ENCODE measurements around the gene CDHR1.

Gene CDHR1

DNA sequence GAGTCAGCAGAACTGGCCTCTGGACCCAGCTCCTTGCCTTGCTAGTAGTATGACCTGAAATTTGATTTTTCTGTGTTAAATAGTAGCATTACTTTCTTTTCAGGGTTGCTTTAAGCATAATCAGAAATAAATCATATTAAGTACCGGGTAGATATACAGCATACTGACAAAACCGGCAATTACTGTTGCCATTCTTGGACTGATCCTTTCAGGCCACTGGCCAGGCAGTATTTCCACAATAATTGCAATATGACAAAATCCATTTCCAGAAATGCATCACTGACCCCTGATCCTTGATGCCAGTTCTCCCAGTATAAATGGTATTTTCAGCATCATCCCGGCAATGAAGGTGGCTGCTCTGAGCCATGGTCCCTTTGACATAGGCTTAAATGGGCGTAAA lies 40.1 kb downstream of the CDHR1 start:
- no peak for DNase-seq

DNA sequence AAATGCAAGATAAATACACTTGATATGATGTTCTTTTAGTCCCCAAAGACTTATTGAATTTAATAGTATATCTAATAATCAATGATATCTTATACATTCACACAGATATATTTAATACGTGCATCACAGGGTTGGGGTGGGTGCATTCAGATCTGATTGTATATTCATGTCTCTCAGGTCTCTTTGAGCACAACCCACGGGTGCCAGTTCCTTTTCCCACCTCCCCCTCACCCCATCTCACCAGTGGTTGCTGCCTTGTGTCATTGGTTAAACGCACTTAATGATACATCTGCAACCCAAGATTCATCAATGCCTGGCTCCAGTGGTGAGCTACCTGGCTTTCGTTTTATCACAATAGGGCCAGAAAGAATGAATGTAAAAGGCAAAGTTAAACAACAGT lies 40.8 kb downstream of the CDHR1 start:
- no peak for DNase-seq

DNA sequence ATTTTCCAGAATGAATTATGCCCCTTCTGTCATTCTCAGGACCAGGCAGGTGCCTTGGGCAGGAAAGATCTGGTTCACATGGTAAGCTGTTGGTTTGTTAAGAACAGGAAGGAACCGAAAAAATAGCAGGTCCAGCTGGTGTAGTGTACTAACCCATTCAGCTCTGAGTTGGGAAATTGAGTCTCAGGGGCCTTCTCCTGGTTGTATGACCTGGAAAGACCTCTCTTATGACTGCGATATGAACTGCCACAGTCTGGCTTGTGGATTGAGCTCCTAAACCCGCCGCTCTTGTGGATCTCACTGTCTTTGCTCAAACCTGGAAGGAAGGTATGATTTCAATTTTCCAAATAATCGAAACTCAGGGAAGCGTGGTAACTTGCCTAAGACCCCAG lies 42.5 kb downstream of the CDHR1 start:
- no peak for DNase-seq

DNA sequence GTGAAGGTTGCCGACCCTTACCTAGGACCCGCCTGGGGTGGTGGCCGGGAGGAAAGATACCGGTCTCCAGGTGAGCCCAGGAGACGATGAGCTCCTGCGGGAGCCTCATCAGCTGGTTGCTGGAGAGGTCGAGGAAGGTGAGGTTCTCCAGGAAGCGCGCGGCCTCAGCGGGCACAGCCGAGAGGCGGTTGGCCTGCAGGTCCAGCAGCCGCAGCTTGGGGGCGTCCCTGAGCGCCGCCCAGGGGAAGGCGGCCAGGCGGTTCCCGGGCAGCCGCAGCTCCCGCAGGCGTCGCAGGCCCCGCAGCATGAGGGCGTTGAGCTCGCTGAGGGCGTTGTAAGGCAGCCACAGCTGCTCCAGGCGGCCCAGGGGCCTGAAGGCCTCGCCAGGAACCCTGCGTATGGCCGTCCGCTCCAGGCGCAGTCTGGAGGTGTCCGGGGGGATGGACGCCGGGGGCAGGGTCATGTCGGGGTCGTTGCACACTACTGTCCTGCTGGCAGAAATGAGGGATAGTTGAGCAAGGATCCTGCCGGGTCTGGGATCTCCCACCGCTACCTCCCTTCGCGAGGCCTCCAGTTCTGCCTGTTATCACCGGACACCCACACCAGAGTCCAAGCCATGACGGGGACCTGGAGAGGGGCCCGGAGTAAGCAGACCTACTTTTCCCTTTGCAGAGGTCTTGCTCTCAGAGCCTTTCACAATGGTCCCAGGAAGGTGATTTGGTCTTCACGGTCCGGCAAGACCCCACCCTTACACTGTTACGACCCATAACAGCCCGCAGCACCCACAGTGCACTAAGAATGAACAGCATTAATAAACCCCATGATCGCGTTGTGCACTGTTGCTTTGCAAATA lies 43.1 kb downstream of the CDHR1 start:
- no peak for DNase-seq

DNA sequence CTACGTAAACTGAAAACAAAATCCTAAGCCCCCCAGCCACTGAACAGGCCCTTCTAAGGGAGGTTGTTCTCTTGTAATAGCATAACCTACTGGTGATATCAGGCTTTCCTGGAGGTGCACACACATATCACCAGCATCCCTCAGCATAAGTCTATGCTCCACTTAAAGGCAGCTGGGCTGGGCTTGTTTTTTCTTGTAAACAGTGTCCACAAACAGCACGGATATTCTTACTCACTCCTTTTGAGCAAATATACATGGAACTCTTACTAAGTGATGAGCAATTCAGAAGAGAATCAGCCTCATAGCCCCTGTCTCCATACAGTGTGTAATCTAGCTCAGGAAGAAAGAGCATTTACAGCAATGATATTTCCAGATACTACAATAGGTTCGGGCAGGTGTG lies 44.6 kb downstream of the CDHR1 start:
- no peak for DNase-seq

DNA sequence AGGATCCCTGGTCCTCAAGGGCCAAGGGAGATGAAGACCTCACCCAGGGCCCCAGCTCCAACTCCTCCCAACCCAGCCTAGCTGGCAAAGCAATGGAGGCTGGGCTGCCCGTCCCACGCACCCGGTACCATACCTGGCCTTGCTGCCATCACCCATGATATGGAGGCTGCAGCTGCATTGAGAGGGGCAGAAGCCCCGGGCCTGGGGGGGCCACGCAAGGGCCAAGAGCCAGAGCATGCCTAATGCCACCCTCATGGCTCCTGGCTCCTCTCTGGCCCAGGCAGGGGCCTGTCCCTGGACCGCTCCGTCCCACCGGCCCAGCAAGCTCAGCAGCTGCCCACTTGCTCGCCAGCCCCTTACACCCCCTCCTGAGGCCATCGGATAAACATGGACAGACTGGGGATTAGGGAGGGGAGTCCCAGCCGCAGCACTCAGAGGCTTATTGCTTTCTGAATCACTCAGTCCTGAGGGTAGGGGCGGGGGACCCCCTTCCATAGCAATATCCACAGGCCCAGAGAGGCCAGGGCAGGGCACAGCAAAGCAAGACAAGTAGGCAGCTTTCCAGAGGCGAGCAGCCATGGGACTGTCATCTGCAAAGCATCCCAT lies 47.0 kb downstream of the CDHR1 start, which contains the start of gene LRIT1:
Gene LRIT1, minus strand, starts transcription at position 362 of the 606 bp plus-strand sequence. Its CDS starts 107 bp downstream, at position 255.
- no peak for DNase-seq

DNA sequence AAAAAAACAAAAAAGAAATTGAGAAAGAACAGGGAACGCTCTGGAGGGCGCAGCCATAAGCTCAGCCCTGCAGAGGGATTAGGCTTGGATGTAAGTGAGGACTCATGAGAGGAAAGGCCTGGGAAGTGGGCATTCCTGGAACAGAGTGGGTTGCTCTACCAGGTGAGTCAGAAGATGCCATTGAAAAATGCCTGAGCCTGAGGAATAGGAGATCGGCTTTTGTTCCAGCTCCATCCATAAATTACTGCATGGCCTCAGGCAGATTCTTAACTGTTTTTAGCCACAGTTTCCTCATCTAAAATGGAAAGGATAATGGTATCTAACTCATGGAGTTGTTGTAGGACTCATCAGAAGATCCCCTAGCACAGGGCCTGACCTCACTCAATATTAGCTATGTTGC lies 49.4 kb downstream of the CDHR1 start:
- no peak for DNase-seq

DNA sequence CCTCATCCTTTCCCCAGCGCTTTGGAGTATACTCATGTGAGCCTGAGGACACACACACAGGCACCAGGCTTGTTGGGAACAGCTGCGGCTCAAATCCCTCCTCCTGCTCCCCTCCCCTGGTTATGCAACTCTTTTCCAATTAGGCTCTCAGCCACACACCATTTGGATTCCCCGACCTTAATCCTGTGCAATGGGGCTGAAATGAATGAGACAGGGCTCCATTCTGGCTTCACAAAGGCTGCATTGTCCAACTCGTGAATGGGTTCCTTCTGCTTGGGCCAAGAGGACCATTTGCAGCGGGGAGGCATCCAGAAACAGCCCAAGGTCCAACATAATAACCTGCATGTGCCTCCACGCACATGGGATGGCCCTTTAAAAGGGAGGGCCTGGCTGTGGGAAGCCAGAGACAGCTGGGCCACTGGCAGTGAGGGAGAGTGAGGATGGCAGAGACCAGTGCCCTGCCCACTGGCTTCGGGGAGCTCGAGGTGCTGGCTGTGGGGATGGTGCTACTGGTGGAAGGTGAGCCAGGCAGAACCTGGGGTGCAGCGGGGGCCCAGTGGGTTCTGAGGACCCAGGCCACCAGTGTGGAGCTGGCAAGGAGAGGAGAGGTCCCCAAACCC lies 50.4 kb downstream of the CDHR1 start, which contains the start of gene RGR:
Gene RGR, plus strand, starts transcription at position 403 of the 620 bp plus-strand sequence. Its CDS starts 38 bp downstream, at position 441.
- DNase-seq = no peak

DNA sequence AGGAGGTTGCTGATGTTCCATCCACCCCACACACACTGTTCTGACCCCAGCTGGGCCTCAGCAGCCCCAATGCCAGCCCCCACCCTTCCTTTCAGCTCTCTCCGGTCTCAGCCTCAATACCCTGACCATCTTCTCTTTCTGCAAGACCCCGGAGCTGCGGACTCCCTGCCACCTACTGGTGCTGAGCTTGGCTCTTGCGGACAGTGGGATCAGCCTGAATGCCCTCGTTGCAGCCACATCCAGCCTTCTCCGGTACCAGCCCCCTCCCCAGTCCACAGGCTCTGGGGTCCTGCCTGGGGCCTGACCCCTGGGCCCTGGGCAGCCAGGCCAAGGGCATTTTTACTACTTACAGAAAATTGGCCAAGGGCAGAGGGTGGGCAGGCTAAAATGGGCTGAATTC lies 53.2 kb downstream of the CDHR1 start:
- no peak for DNase-seq

DNA sequence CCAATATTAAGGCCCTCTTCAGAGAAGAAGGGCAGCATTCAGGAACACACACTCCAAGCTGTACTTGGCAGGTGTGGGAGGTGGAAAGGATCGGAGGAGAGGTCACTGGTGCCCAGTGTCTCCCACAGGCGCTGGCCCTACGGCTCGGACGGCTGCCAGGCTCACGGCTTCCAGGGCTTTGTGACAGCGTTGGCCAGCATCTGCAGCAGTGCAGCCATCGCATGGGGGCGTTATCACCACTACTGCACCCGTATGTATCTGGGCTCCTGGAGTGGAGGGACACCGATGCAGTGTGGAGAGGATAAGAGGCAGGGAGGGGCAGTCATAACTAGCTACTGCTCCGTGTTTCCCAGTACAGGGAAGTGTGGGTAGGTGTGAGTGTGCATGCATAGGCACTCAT lies 54.5 kb downstream of the CDHR1 start:
- DNase-seq = no peak

DNA sequence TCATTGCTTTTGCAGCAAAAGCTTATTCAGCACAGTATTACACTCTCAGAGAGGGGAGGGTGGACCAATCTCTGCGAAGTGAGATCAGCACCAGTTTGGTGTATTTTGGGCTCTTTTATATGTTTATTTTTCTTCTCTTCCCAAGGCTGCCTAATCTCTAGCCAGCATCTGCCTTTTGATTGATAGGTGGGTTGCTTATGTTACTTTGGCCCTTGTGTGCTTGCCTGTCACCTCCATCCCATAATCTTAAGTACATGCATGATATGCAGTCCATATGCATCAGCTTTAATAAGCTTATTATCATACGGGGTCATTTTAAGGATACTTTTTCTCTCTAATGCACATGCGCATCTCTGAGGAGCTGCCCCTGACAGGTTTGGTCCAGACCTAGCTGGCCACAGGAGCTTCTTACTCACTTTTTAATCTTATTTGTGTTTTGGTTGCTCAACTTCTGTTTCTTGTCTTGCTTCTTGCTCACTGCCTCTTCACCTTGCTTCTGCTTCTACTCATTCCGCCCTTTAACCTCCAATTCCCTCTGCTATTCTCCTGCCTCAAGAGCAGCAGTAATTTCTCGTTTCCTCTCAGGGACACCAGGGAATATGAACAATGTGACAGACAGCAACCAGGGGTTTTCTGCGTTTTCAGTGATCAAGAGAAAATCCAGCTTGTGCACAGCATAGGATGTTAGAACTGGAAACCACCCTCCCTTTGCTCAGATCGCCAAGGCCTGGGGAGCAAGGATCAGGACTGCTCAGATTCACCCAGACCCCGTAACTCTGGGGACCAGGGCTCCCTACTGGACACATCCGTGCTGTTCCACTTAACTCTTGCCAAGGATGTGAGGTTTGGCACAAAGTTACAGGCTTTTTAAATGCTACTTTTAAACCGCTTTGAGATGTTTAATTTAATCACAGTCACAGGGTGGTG lies 60.5 kb downstream of the CDHR1 start:
- no peak for DNase-seq

DNA sequence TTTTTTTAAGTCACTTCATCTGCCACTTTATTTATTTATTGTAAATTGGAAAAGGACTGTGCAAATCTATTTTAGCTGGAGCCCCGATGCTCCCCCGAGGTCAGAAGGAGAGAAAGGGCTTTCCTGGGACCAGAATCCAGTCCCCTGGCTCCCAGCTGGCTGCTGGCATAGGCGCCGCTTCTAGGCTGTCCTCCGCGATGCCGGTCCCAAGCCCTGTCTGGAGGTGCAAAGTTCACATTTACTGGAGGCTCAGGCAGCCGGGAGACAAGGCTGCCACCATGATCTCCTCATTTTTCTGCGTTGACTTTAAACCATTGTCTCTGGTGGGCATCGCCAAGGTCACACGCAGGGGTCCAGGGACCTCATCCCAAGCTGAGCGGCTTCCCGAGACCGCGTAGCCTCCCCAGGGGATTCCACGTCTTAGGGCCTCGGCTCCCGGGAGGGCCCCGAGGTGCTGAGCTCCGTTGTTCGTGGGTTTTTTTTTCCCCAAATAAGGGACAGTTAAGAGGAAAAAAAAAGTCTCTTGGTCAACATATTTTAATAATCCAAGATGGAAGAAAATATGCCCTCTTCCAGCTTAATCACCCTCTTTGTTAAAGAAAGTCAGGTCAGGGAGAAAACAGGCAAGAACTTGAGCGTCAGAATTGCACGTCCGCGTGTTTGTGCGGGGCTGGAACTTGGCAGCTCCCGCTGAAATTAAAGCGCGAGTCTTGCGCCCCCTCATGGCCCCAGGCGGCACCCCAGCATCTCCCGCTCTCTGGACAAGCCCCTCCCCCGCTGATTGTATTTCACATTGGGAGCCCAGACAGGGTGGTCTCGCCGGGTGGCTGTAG lies 62.4 kb downstream of the CDHR1 start:
- peak; percentile 29 for DNase-seq

DNA sequence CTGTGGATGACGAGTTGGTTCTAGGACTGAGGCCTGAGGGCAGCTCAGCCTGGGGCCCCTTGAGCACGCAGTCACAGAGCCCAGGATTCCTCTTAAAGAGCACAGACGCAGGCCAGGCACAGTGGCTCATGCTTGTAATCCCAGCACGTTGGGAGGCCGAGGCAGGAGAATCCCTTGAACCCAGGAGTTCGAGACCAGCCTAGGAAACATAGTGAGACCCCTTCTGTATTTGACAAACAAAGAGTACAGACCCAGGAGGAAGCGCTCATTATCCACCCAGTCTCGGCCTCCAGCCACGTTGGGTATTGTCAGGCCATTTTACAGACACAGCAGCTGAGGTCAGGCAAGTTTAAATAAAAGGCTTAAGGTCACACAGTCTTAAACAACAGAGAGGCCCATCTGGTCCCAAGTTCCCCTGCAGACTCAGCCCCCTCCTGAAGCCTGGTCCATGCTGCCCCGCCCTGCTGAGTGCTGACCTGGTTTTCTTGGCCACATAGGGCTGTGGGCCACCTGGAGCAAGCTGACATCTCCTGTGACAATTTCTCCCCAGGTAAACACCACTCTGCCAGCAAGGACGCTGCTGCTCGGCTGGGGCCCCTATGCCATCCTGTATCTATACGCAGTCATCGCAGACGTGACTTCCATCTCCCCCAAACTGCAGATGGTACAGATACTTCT lies 63.1 kb downstream of the CDHR1 start:
- DNase-seq = no peak

DNA sequence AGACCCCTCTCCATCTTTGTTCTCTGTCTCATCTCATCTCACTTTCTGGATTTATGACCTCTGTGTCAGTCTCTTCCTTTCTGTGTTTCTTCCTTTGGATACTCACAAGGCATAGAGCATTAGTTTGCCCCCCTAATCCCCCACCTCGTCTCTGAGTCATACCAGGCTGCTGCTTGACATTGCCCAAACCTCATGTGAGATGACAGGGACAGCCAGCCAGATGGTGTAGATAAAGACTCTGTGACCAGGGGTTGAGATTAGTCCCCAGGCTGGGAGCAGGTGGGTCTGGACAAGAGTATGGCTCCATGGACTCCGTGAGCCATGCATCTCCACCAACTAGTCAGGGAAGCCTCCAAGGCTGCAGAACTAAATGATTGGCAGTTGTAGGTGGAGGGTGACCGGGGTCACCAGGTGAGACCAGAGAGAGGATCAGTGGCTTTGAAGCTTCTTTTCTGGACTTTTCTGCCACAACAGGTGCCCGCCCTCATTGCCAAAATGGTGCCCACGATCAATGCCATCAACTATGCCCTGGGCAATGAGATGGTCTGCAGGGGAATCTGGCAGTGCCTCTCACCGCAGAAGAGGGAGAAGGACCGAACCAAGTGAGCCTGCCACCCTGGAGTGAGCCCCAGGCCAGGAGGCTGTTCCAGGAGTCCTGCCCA lies 63.8 kb downstream of the CDHR1 start:
- no peak for DNase-seq

DNA sequence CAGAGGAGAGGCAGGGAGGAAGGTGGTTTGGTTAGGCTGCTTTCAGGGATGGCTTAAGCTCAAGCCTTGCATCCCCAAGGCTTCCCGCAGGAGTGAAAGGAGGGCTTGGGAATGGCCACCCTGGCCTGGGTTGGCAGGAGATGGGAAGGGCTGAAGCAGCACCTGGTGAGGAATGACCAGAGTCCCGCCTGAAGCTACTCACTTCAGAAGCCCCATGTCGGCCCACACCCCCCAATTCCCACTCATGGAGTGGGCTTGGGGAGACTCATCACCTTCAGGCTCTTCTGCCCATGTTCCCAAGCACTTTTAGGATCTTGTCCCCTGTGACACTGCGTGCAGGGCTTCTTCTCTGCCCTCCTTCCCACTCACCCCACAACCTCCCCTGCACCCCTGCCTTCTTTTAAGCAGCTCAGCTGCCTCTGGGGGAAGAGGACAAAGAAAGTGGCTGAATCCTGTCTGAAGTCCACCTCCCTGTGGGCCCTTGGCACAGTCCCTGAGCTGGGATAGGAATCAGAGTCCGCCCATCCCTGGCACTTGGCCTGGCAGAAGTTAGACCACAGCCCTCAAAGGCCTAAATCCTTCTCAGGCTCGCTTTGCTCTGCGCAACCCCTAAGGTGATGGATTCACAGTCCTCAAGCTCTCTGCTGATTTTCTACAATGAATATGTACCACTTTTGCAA lies 67.0 kb downstream of the CDHR1 start:
- no peak for DNase-seq

DNA sequence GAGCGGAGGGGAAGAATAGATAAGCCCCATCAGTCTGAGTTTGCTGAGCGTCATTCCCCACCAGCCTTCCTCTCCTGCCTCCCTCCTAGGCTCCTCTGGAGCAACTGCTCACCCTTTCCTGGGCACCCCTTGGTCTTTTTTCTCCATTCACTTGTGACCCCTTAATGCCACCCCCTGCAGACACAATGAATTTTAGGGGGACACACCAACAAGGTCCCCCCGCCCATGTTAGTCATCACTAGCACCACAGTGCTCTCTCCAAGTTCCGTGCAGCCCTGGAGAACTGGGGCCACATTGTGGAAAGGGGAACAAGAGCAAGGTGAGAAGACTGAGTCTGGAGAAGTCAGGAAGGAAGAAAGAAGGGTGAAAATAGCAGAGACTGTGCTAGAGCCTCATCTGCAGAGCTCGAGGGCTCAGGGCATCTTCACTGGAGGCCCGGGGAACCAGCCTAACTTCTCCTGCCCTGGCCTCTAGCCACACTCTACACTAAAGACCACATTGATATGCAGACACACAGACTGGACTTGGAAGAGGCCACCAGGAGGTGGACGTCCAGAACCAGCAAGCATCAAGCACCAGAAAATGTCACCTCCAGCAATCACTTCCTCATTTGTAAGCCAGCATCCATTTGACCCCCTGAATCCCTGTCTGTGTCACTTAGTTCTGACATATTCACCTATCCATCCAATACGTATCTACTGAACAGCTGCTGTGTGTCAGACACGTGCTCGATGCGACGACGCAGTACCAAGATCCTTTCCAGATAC lies 68.0 kb downstream of the CDHR1 start:
- DNase-seq = no peak

DNA sequence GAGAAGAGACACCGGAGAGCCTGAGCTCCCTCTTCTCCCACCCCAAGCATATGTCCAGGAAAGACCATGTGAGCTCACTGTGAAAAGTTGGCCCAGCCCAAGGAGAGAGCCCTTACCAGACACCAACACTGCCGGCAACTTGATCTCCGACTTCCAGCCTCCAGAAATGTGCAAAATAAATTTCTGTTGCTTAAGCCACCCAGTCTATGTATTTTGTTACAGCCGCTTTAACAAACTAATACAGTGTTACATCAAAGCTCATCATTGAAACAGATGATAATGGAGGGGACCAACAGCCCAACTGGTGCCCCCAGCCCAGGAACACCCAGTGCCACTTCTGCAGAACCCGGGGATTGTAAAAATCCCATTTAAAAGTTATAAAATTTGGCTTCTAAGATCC lies 69.4 kb downstream of the CDHR1 start:
- DNase-seq = no peak

DNA sequence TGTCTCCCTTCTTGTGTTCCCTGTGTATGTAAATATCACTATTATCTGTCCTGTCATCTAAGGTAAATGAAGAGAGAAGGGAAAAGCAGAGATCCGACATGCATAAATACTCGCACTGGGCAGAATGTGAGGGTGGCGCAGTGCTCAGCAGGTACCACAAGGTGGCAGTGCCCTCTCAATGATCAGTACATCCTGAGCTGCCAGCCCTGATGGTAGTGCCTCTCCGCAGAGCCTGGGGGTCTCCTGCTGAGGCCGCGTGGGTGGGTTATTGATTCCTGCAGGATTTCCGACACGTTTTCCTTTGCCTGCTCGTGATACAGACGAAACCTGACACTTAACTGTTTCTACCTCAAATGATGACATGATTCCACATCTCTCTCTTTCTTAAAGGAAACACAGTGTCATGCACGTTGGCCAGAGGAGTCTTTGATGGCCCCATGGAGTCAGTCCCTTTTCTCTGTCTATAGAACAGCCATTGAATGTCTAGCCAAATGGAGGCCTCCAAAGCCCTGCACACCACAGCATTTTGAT lies 70.3 kb downstream of the CDHR1 start:
- DNase-seq = peak; percentile 67

DNA sequence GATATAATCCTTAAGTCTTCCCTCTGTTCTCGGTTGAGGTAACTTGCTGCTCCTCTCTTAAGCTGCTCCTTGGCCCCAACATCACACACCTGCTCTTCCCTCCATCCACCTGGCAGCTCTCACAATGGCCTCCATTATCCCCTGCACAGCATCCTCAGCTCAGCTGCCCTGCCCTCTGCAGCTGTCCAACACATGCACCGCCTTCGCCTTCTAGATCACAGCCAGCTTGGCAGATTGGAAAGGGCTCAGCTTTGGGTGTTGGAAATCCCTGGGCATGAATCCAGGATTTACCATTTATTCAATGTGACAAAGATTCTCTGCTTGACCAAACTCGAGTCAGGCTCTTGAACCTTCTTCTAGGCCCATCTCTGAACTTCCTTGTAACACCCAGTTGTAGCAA lies 71.1 kb downstream of the CDHR1 start:
- no peak for DNase-seq

Measured in suppressor macrophage treated with lipopolysaccharide for 4 hours (primary cell).